ENCODE measurements around the gene ATF7. TPM values are rescaled to one million over a fixed set of nuclear protein-coding genes. Genes with fewer than 3 reads are reported as not detected.

ATF7 gene
- total RNA-seq, 4 donors from 2014 or later: 26.7 to 54.9 (median 33.3) TPM

DNA sequence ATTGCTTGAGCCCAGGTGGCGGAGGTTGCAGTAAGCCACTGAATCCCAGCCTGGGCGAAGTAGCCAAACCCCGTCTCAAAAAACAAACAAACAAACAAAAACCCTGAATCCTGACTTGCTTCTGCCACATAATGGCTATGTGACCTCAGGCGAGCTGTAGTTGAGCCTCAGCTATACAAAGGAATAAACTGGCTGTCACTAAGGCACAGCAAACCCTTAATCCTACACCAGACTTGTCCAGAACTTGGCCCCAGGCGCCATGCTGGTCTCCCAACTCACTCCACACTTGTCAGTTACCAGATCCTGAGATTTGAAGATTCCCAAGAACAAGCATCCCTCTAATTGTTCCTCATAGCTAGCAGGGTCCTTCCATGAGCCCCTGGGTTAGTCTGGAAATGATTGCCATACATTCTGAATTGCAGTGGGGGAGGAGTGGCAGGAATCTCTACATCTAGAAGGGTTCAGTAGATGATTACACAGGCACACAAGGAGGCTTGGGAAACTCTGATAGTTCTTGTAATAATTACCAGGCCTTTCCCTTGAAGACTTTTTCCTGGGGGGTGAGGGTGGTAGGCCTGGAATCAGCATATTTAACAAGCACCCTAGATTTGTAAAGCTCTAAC, 136.8 kb downstream of the ATF7 start:
- TF ChIP-seq, protein P1, sequence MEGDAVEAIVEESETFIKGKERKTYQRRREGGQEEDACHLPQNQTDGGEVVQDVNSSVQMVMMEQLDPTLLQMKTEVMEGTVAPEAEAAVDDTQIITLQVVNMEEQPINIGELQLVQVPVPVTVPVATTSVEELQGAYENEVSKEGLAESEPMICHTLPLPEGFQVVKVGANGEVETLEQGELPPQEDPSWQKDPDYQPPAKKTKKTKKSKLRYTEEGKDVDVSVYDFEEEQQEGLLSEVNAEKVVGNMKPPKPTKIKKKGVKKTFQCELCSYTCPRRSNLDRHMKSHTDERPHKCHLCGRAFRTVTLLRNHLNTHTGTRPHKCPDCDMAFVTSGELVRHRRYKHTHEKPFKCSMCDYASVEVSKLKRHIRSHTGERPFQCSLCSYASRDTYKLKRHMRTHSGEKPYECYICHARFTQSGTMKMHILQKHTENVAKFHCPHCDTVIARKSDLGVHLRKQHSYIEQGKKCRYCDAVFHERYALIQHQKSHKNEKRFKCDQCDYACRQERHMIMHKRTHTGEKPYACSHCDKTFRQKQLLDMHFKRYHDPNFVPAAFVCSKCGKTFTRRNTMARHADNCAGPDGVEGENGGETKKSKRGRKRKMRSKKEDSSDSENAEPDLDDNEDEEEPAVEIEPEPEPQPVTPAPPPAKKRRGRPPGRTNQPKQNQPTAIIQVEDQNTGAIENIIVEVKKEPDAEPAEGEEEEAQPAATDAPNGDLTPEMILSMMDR (IDR thresholded peaks at IDR 0.05): no peak
- TF ChIP-seq POLR2A (IDR thresholded peaks at IDR 0.05): no peak
- TF ChIP-seq POLR2AphosphoS5 (IDR thresholded peaks at IDR 0.05): no peak
- TF ChIP-seq EP300 (IDR thresholded peaks at IDR 0.05): no peak
- peaks cover 0 to 40% of the 10 kb centered on the region in 2 donors for H3K36me3 ChIP-seq
- H3K9me3 ChIP-seq: no peaks in the 10 kb centered on the region
- WGBS, 2 donors (ENCODE audit: low coverage in 1 of 2): 84 to 100% methylated on average over 1 to 4 of the region's 5 CpGs
- no peaks in the 10 kb centered on the region for H3K27me3 ChIP-seq
- peaks cover 0 to 27% (median 14%) of the 10 kb centered on the region in 3 donors for H3K4me1 ChIP-seq
- ATAC-seq: no peak
- H3K4me3 ChIP-seq: no peak overlapping the region
- no peak overlapping the region for H3K27ac ChIP-seq

DNA sequence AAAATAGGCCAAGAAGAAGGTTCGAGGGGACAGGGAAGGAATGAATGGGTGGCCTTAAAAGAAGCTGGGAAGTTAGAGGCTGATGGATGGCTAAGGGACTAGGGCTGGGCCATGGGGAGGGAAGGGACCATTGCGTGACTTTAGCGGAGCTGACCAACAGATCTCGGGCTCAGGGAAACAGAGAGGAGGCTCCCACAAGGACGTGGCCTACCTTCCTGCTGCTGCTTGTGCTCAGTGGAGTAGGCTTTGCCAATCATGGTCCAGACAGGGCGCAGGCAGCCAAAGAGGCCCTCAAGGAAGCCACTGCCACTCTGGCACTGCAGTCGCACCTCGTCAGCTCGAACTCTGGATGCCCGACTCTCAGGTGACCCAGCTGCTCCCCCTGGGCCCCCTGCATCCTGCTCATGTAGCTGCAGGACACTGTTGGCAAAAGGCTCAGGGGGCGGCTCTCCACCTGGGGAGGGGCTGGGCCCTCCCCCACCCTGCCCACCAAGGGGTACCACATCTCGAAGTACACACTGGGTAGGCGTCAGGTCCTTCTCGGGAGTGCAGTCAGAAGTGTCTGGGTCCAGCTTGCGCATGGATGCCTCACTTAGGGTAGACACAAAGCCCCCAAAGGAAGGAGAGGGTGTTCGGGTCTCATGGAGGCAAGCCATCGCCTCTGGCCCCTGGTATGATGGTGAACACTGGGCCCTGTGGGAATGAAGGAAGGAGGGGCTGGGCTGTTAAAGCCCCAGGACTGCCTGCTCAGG, 139.3 kb downstream of the ATF7 start:
- H3K36me3 ChIP-seq: peaks cover 0 to 64% of the 10 kb centered on the region in 2 donors
- H3K4me1 ChIP-seq: peaks cover 0 to 14% (median 0%) of the 10 kb centered on the region in 3 donors
- 33 to 75% methylated on average over 1 to 6 of the region's 17 CpGs for WGBS, 2 donors (ENCODE audit: low coverage in 1 of 2)
- ATAC-seq: no peak
- no peaks in the 10 kb centered on the region for H3K27me3 ChIP-seq
- H3K27ac ChIP-seq: no peak overlapping the region
- TF ChIP-seq, protein P1 (IDR thresholded peaks at IDR 0.05): no peak
- no peak for TF ChIP-seq POLR2AphosphoS5 (IDR thresholded peaks at IDR 0.05)
- no peak for TF ChIP-seq EP300 (IDR thresholded peaks at IDR 0.05)
- no peak for TF ChIP-seq POLR2A (IDR thresholded peaks at IDR 0.05)
- H3K9me3 ChIP-seq: no peaks in the 10 kb centered on the region
- no peak overlapping the region for H3K4me3 ChIP-seq

DNA sequence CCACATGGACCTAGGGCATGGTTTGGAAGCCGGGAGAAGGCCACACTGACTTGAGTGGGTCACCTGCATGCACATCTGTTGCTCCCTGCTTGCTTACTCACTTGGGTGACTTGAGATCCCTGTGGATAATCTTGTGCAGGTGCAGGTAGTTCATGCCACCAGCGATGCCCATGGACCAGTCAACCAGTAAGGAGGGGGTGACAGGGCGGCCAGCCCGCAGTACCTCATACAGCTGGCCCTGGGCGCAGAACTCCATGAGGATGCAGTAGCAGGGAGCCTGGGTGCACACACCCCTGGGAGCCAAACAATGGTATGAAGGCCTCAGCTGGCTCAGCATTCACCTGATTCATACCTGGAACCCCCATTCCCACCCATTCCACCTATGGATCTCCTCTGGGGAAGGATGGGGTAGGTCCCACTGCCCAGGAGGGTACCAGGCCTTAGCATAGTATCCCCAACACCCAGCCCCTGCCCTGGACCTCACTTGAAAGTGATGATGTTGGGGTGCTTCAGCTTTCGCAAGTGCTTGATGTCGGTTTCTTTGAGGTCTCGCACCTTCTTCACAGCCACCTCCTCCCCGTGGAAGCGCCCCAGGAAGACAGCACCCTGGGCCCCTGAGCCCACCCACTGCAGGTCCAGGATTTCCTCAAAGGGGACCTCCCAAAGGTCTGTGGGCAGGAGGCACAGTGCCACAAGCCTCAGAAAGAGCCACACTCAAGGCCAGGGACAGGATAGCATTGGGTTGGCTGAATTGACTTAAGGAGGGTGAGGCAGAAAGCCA, 140.0 kb downstream of the ATF7 start:
- Histone ChIP-seq H3K36me3 (peaks cover 0 to 72% of the 10 kb centered on the region in 2 donors), H3K4me1 (peaks cover 0 to 15% (median 0%) of the 10 kb centered on the region in 3 donors), H3K4me3 (no peak overlapping the region), H3K27ac (no peak overlapping the region), H3K9me3 (no peaks in the 10 kb centered on the region), H3K27me3 (no peaks in the 10 kb centered on the region)
- WGBS, 2 donors (ENCODE audit: low coverage in 1 of 2): 87 to 90% methylated on average over 2 to 3 of the region's 10 CpGs
- ATAC-seq: no peak
- no peak for TF ChIP-seq POLR2A (IDR thresholded peaks at IDR 0.05)
- no peak for TF ChIP-seq POLR2AphosphoS5 (IDR thresholded peaks at IDR 0.05)
- TF ChIP-seq, protein P1 (IDR thresholded peaks at IDR 0.05): no peak
- no peak for TF ChIP-seq EP300 (IDR thresholded peaks at IDR 0.05)

DNA sequence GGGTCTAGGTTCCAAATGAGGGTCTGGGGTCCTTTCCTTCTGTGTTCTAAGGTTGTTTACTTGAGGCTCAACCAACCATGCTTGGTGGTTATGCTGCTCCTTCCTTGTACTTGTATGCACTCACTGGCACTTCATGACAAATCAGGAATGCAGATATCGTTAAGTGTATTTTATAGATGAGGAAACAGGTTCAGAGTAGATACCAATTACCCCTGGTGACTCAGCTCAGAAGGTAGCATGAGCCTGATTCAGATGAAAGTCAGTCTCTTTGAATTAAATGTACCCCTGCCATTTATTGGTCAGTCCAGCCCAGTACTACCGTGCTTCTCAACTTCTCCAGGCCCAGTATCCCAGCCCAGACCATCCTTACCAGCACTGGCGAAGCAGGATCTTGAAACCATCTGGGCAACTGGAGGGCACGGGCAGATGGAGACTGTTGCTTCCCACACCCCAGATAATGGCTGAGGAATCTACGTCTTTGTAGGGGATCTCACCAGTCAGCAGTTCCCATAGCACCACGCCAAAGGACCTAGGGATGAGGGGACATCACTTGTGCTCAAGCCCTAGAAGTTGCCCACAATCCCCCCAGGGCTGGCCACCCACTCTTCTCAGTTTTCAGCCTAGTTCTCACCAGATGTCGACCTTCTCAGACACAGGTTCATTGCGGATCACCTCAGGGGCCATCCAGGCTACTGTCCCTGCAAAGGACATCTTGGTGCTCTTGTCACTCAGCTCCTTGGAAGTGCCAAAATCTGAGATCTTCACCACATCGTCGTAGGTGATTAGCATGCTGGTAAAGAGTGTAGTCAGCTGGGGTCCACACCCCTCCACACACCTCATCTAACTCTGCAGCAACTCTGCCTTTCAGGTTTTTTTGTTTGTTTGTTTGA, 141.3 kb downstream of the ATF7 start:
- Histone ChIP-seq H3K4me3 (no peak overlapping the region), H3K36me3 (peaks cover 0 to 84% of the 10 kb centered on the region in 2 donors), H3K27me3 (no peaks in the 10 kb centered on the region), H3K9me3 (no peaks in the 10 kb centered on the region), H3K4me1 (peaks cover 0 to 23% (median 0%) of the 10 kb centered on the region in 3 donors), H3K27ac (no peak overlapping the region)
- no peak for TF ChIP-seq EP300 (IDR thresholded peaks at IDR 0.05)
- TF ChIP-seq POLR2AphosphoS5 (IDR thresholded peaks at IDR 0.05): no peak
- TF ChIP-seq, protein P1 (IDR thresholded peaks at IDR 0.05): no peak
- no peak for TF ChIP-seq POLR2A (IDR thresholded peaks at IDR 0.05)
- no peak for ATAC-seq
- WGBS, 2 donors (ENCODE audit: low coverage in 1 of 2): 67 to 81% methylated on average over 6 to 8 of the region's 10 CpGs
